Measurements from ENCODE around the gene ST6GALNAC3.

The ST6GALNAC3 gene

DNA sequence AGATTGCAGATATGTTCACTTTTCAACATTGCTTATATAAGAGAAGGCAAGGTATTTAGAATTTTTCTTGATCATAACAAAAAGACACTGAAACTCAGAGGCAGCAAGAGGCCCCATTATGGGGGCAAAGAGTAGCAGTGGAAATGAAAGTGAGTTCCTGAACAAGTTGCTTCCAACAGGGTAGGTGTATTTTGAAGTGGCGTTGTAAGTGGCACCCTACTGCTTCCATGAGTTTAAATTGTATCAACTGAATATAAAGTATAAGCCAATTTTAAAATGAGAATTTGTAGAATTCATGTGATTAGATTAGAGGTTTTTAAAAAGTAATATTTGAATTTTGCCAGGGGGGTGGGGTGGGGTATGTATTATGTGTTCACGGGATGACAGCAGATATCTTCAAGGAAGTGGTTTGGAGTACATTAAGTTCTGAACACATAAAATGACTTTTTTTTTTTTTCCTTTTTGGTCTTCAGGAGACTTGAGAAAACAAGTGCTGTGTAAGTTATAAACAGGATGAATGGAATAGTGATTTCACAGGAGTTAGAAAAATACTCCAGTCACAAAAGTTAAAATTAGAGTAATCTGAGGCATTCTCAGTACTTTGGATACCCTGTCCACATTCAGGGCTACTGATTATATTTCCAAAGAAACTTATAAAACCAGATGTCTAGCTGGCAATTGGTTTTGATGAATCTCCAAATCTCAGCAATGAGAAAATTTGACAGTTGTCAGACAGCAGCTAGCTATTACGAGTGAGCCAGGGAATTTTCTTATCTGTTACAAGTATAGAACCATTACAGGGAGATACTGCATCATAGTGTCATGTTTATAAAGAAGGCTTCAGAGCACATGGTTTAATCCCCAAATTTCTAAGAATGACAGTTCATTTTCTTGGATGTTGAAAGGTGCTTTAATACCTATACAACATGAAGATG lies 182.0 kb downstream of the ST6GALNAC3 start:
- DNase-seq, result no peak

DNA sequence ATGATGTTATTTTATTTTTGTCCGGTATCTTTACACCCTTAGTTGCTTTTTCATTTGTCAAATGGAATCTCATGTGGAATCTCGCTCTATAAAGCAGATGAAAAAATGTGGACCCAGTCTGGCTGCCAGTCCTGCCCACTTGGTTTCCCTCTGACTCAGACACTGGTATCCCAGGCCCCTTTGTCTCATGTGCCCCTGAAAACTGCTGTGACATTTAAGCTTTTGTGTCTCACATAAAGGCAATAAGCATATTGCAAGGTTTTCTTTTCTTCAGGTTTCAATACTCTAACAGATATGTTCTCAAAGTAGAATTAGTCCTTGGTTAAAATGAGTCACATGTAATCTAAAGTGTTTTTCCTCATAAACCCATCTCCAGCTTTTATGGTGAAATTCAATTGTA lies 183.3 kb downstream of the ST6GALNAC3 start:
- DNase-seq, result no peak

DNA sequence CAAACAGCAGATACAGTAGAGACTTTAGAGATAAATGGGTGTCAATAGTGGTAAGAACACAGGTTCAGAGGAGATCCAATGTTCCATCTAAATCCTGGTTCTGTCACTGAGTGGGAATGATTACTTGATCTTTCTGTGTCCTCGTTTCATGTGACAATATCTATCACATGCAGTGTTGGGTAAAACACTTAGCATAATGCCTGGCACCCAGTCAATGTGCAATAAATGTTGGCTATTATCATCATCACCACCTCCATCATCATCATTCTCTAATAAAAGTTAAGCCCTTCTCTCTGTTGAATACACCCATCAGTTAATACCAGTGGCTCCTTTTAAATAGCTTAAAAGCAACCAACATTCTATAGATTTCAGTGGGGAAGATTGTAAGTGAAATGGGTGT lies 184.7 kb downstream of the ST6GALNAC3 start:
- DNase-seq, result no peak

DNA sequence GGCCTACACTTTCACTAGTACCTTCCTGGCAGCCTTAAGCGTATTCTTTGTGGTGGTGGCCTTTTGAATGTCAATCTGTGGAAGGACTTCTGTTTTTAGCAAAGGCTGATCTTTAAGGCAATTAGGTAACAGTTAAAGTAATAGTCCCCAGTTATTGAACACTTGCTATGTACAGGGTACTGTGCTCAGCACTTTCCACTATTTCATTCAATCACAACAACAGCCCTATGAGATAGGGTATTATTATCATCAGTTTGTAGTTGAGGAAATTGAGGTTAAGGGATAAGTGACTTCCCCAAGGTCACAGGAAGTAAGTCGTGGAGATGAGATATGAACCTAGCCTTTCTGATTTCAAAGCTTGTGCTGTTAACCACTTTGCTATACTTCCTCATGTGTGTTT lies 185.7 kb downstream of the ST6GALNAC3 start:
- DNase-seq, result no peak

DNA sequence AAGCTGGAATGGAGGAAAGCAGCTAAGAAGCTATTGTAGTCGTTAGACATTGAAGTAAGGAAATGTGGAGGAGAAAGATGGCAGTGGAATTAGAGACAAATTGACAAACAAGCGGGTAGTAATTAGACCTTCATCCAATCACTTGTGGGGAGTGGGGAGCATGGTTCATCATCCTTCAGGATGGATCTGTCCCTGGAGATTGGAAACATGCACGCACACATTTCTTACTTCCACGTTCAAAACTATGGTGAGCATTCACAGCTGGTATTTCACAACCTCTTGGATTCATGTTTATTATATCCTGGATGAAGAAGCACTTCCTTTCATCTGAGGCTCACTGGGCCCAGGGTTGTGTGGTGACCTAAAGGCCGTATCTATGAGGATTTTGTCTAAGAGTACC lies 188.1 kb downstream of the ST6GALNAC3 start:
- no peak for DNase-seq

DNA sequence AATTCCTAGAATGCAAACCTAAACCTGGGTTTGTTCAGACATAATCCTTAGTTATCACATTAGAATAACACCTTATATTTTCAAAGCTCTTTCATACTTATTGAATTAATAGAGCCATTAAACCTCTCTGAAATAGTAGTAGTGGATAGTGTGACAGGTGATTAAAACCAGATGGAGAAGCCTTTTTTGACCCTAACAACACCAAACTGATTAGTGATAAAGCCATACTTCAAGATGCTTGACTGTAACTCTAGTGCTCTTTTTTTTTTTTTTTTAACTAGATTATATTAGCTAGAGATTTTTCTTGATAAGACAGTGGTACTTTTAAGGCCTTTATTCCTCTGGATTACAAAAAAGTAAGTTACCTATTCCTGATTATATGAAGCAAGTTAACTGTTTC lies 190.1 kb downstream of the ST6GALNAC3 start:
- DNase-seq, result no peak

DNA sequence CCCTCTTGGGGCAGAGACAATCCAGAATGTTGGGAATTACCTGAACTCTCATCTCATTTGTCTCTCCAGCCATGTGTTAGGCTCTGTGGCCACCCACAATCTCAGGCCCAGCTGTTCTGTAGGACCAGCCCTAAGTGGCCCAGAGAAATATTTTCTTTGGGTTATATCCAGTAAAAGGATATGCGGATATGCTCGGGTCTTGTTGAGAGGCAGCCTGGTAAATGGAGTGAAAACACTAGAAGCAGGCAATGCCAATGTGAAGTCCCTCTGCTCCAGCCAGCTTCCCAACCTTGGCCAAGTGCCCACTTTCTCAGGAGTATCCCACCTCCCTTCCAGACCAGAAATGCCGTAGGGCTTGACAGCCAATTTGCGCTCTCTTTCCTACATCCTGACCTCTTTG lies 192.2 kb downstream of the ST6GALNAC3 start:
- no peak for DNase-seq

DNA sequence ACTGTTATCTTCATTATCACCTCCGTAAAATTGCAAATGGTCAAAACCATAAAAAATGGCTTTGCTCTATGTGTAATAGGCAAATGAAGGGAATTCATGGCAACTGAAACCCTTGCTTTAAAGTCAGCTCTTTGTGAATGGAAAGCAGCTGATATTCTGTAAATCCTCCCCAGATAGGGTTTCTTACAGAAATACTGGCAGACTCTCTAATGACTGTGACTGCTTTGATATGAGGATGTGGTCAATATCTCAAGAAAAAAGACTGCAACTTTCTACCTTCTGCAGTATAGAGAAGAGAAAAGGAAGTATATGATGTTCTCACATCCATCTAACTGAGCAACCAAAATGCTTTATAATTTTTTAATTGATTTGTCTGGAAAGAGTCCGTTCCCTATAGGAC lies 193.1 kb downstream of the ST6GALNAC3 start:
- no peak for DNase-seq

DNA sequence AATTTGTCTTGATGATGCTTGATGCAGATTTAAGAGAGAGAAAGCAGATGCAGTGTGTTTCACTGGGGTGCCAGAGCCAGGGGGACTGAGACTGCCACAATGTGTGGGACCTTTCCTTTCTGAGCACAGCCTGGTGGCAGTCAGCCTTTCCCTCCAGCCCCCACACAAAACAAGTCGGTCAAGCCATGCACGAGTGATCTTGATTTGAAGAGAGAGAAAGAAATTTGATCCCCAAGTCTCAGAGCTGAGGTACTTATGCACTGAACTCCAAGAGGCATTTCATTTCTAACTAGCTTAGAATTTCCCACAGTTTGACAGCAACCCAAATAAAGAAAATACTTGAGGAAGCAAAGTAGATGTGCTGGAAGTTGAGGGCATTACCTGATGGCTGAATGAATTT lies 193.8 kb downstream of the ST6GALNAC3 start:
- no peak for DNase-seq

DNA sequence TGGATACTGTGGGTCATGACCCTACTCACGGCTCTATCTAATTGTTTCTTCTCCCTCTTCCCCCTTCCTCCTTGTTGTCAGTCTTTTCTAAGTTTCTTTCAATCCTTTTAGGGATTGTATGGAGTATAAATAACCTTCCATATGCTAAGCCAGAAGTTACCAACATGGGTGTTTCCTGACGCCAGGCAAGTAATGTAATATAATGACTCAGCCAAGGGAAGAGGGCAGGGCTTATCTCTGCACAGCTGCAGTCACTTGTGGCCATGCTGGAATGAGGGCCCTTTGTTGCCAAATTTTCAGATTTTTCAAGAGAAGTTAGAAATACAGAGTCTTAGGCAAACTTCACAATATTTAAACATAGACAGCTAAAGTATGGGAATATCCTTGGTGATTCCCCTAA lies 194.6 kb downstream of the ST6GALNAC3 start:
- DNase-seq, result no peak

DNA sequence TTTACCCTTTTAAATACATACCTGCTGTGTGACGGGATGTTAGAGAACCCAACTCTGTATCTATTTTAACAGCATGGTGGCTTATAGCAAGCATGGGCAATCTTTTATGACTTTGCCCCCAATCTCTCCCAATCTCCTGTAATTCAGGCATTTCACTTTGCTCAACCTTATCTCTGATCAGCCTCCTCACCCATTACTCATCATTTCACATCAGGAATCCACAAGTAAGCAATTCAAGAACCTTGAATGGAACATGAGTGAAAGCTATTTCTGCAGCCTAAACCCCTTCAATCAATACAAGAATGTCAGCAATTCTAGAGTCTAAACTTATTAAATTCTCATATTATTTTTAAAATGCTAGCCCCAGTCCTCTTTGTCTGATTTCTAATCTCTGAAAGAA lies 199.8 kb downstream of the ST6GALNAC3 start:
- no peak for DNase-seq

DNA sequence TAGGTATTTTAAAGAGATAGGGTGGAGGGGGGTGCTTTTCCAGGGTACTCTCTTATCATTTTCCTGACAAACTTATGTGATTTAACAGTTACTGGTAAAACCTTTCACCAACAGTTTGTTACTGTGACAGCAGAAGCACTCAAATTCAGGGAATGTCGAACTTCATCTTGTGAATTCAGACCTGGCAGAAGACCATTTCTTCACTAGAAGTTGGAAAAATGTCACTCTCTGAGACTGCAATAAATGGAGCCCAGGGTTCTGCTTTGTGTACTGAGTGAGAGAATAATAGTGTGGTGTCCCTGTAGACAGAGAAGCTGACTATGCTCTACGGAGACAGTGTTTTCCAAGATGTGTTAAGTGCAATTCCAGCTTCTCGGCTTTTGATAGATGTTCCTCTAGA lies 200.2 kb downstream of the ST6GALNAC3 start:
- no peak for DNase-seq

DNA sequence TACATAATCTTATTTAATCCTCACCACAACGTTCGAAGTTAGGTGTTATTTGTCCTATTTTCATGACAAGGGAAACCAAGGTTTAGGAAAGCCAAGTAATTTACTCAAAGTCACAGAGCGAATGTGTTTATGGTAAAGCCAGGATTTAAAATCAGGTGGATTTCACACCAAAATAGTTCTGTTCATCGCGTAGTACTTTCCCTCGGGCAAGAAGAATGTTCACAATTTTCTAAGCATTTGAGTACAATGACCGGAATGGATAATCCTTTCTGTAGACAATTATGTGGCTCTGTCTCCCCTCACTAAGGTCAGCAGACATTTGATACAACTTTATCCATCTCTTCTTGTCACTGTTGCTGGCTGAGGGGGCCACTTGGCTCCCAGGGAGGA lies 204.2 kb downstream of the ST6GALNAC3 start:
- DNase-seq, result no peak

DNA sequence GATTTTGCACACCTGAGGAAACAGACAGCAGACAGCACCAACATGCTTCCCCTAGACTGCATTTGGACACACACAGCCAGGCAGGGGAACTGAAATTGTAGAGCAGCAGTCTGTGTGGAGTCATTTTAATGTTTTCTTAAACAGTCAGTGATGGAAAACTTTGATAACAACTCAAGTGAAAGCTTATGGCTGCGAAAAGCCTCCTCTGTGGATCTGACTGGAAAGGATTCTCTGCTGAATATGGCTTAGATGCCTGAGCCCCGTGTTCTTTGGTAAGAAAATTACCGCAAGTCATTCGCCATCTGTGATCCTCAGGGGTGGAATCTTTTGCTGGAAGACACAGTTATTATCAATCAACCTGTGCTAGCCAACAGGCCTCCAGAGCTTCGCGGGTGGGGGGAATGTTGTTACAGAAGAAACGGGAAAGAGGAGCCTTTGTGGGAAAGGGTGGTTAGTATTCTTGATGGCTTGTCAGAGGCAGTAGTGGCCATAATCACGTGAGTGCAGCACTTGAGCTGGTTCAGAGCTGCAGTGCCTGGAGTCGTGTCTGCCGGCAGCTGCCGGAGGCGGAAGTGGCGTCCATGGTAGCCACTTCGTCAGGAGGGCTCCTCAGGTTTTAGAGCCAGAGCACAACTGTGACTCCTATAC lies 204.7 kb downstream of the ST6GALNAC3 start:
- DNase-seq, result no peak

DNA sequence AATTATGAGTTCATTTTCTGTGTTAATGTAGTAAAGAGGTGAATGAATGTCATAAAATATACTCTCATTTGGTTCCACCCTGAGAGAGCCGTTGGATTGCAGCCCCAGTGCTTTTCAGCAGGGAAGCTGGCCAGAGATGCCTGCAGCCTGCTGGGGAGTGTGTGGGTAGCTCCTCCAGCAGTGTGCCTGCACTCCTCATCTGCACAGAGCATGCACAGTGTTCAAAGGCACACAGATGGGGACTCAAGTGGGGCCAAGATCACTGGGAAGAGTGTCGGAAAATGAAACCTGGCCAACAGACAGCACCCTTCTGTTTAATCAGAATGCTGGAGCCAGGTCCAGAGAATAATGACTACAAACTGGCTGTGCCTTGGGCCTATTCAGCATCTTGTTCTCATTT lies 206.8 kb downstream of the ST6GALNAC3 start:
- no peak for DNase-seq

DNA sequence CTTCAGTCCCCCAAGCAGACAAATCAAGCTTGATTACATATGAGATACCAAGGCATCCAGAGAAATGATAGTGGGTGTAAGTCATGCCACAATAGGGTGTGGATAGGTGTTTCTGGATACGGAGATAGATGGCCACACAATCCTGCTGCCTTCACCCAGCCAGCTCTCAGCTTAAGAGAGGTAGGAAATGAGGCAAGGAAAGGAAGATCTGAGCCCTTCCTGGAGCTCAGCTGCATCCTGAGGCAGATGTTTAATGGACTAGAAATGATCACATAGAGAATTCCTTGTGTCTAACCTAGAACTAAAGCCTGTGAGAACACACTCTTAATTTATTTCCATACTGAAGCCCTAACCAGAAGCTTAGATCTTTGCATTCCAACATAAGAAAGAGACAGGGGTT lies 210.3 kb downstream of the ST6GALNAC3 start:
- DNase-seq, result no peak

DNA sequence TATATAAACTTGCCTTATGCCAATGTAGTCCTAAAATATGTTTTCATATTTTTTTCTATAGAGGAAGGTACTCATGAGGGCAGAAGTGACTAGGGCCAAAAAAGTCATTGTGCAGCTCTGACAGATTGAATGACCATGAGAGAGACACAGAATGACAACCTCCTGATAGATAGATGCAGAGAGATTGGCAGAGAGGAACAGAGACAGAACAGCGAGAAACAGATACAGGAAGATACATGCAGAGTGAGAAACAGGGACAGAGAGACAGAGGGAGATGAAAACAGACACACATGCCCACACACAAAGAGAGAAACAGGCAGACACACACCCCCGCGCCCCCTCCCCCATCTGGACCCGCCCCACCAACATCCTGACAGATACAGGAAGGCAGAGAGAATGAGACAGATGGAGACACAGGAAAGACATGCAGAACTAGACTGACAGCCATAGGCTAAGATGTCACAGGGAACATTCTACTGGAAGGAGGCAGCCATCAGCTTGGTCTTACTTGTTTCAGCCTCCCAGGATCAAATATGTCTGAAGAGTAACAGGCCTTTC lies 211.1 kb downstream of the ST6GALNAC3 start:
- no peak for DNase-seq

DNA sequence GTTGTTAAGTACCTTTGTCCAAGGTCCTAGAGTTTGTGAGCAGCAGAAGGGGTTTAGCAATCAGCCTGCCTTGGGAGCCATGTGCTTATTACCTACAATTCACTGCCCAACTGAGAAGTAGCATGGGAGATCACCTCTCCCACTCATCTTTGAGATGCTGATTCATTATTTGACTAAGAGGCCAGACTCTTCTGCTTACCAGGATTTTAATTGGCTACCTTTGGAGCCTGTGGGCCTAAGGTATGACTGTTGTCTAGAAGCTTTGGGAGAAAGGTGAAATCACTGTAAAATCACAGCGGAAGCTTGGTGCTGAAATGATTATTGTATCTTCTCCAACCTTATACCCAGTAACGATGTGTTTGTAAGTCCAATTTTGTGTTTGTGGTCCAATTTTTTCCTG lies 213.4 kb downstream of the ST6GALNAC3 start:
- DNase-seq, result no peak

DNA sequence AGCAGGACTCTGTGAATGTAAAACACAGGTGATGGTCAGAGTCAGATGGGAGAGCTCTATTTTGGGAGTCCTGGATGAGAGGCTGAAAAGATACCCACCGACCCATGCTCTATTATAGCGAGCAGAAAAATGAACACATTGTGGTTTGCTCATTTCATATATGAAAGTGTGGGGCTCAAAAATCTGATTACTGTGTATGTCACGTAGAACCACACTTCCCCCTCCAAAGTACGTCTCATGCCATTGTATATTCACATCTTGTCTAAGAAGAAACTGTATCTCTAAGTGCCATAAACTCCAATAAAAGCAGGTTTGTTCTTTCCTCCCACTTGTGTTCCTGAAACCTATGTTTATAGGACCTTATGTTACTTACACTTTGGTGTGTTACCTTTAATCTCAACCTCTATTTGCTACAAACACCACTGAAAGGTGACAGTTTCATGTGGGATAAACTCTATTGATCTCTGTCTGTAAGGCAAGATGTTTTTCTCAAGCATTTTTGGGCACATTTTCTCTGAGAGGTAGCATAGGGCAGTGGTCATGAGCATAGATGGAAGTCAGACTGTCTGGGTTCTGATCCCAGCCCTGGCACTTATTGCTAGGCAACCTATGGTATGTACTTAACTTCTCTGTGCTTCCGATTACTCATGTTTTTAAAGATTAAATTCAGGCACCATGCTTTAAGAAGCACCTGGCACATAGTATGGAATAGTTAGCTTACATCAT lies 214.4 kb downstream of the ST6GALNAC3 start:
- no peak for DNase-seq

DNA sequence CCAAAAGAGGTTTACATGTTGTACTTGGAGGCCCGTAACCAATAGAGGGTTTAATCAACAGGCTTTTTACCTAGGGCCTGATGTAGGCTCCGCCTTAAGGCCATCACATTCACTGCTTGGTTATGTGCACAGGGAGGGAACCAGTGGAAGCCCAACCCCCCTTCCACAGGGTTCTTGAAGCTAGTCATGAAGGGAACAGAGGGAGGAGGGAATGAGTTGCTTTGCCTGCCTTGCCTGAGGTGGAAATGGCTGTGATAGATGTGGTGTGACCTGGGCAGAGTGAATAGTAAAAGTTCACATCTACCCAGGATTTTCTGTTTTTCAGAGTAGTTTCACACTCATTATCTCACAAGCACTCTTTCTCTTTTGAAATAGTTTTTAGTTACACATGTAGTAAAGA lies 215.1 kb downstream of the ST6GALNAC3 start:
- peak in 1 of 2 donors; percentile 22 for DNase-seq

DNA sequence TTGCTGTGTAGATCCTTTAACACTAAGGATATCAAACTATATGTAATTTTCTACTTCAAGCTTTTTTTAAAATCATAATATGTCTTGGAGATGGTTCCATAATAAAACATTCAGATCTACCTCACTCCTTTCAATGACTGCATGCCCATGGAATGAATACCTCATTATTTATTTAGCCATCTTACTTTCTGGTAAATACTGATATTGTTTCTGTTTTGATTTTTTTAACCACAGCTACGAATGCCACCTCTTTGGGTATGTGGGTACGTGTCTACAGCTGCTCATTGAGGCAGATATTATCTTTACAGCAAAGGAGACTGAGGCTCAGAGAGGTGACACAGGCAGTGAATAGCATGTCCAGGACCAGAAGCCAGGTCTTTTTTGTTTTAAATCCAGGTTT lies 215.7 kb downstream of the ST6GALNAC3 start:
- DNase-seq, result no peak

DNA sequence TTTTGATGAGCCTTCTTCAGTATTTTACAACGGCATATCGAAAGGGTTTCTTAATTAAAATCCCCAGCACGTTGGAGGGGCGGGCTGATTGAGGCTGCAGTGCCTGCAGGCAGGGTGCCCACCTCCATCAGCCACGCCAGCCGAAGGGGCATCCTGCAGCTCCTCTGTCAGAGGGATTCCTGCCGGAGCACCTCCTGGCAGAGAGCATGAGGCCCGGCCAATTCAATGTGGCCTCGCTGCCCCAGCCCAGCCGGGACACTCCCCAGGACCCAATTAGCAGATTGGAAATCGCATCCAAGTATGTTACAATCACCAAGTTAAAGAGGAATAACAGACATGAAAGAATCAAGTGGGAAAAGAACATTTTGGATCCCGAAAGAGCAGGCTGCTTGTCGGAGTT lies 216.6 kb downstream of the ST6GALNAC3 start:
- no peak for DNase-seq

DNA sequence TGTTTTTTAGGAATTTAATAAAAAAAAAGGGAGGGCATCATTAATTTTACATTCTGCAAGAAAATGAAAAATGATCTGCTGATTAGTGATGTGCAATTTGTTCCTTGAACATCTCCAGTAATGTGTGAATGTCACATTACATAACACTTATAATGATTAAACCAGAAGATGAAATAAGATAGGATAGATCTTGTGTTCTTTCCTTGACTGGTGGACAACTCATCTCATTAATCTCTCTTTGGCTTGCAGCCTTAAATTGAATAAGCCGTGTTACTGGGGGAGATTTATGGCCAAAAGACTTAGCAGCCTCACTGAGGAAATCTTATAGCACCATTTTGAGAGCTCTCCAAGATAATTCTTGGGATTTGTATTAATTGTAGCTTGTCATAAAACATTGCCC lies 217.2 kb downstream of the ST6GALNAC3 start:
- DNase-seq, result no peak
